Neuronal stem cell (in vitro differentiated cells): ENCODE measurements around the gene LILRB2.
A peak's percentile ranks its signal among the peaks of the same experiment; 100 is the strongest.

Experiments
- DNase-seq: peaks from one replicate; pipeline ENCODE4 v3.0.0-alpha.2; 2013; ENCODE audit warnings: low spot score
- H2AFZ ChIP-seq: one replicate; pipeline ENCODE4 v1.6.1; 2013; ENCODE audit warnings: mild to moderate bottlenecking, low read length, inconsistent platforms
- H2AK5ac ChIP-seq: 2 replicates; pipeline ENCODE4 v1.6.1; 2013; ENCODE audit warnings: low read depth, mild to moderate bottlenecking, inconsistent platforms, low read length, moderate library complexity, mixed read lengths
- H2BK120ac ChIP-seq: 2 replicates; pipeline ENCODE4 v1.6.1; 2013; ENCODE audit warnings: low read depth, mild to moderate bottlenecking, inconsistent platforms, low read length, moderate library complexity, mixed read lengths
- H2BK12ac ChIP-seq: one replicate; pipeline ENCODE4 v1.6.1; 2013; ENCODE audit warnings: low read length, inconsistent platforms
- H2BK15ac ChIP-seq: 2 replicates; pipeline ENCODE4 v1.6.1; 2013; ENCODE audit warnings: mild to moderate bottlenecking, low read length, inconsistent platforms, mixed read lengths
- H2BK5ac ChIP-seq: one replicate; pipeline ENCODE4 v1.6.1; 2013; ENCODE audit warnings: inconsistent platforms, mild to moderate bottlenecking, low read length, moderate library complexity
- H3K14ac ChIP-seq: one replicate; pipeline ENCODE4 v1.6.1; 2013; ENCODE audit warnings: low read length, inconsistent platforms
- H3K18ac ChIP-seq: 2 replicates; pipeline ENCODE4 v1.6.1; 2013; ENCODE audit warnings: low read length, inconsistent platforms
- H3K23ac ChIP-seq: 2 replicates; pipeline ENCODE4 v1.6.1; 2013; ENCODE audit warnings: low read depth, mild to moderate bottlenecking, mixed read lengths, low read length, inconsistent platforms; ENCODE audit not compliant: poor library complexity
- H3K27ac ChIP-seq: replicated peaks from 3 replicates; pipeline ENCODE4 v1.5.1; 2013; ENCODE audit warnings: low read length, inconsistent platforms
- H3K27me3 ChIP-seq, 3 experiments: 2 replicates each; pipeline ENCODE4 v1.6.1; 2013; ENCODE audit warnings: low read length in 3 of 3, mild to moderate bottlenecking in 2 of 3, inconsistent platforms in 1 of 3, low read depth in 1 of 3, mixed read lengths in 1 of 3, moderate library complexity in 1 of 3; ENCODE audit not compliant: control insufficient read depth in 3 of 3, insufficient read depth in 3 of 3
- H3K36me3 ChIP-seq, 2 donors: replicated peaks in 1 of 2; 2 replicates each; pipeline ENCODE4 v1.6.1; 2013; ENCODE audit warnings: low read length in 2 of 2; ENCODE audit not compliant: control insufficient read depth in 2 of 2, insufficient read depth in 2 of 2
- H3K4ac ChIP-seq: 2 replicates; pipeline ENCODE4 v1.6.1; 2013; ENCODE audit warnings: inconsistent platforms, mild to moderate bottlenecking, low read length, moderate library complexity
- H3K4me1 ChIP-seq, 2 donors: 1 replicate in 1 of 2; 2 replicates in 1 of 2; pipeline ENCODE4 v1.6.1; 2013; ENCODE audit warnings: low read length in 2 of 2, low read depth in 1 of 2; ENCODE audit not compliant: control insufficient read depth in 2 of 2, insufficient read depth in 1 of 2
- H3K4me2 ChIP-seq: one replicate; pipeline ENCODE4 v1.6.1; 2013; ENCODE audit warnings: mild to moderate bottlenecking, low read length, inconsistent platforms; ENCODE audit not compliant: insufficient read depth, poor library complexity, severe bottlenecking
- H3K4me3 ChIP-seq, 2 donors: 2 replicates each; pipeline ENCODE4 v1.5.1; 2013; ENCODE audit warnings: low read length in 2 of 2, mild to moderate bottlenecking in 2 of 2, inconsistent platforms in 1 of 2, moderate library complexity in 1 of 2
- H3K79me1 ChIP-seq: one replicate; pipeline ENCODE4 v1.6.1; 2013; ENCODE audit warnings: low read depth, mild to moderate bottlenecking, inconsistent platforms, low read length, moderate library complexity
- H3K9ac ChIP-seq: one replicate; pipeline ENCODE4 v1.6.1; 2013; ENCODE audit warnings: mild to moderate bottlenecking, low read depth, low read length, inconsistent platforms; ENCODE audit not compliant: poor library complexity
- H3K9me3 ChIP-seq, 2 donors: replicated peaks in 1 of 2; 2 replicates each; pipeline versions ENCODE3 to v1.6.1; 2013; ENCODE audit warnings: low read length in 2 of 2, mild to moderate bottlenecking in 2 of 2, inconsistent platforms in 1 of 2, low read depth in 1 of 2, mixed read lengths in 1 of 2, moderate library complexity in 1 of 2; ENCODE audit not compliant: control insufficient read depth in 2 of 2, insufficient read depth in 1 of 2
- H4K8ac ChIP-seq: one replicate; pipeline ENCODE4 v1.6.1; 2013; ENCODE audit warnings: low read depth, mild to moderate bottlenecking, inconsistent platforms, low read length, moderate library complexity
- H4K91ac ChIP-seq: one replicate; pipeline ENCODE4 v1.6.1; 2013; ENCODE audit warnings: low read length, low read depth, mild to moderate bottlenecking, inconsistent platforms; ENCODE audit not compliant: poor library complexity
- WGBS, 2 donors: extraction: QIAGEN DNeasy Blood & Tissue Kit; methylation state at CpG; one replicate each; pipeline ENCODE4 v1.1.7; 2013; ENCODE audit warnings: missing lambda C conversion rate in 2 of 2, mixed read lengths in 1 of 2; ENCODE audit not compliant: insufficient read length in 2 of 2, insufficient replicate concordance in 1 of 2; ENCODE audit errors: extremely low coverage in 2 of 2; 5-methylcytosine and 5-hydroxymethylcytosine counted together

LILRB2 gene

GRCh38 chr19:54254195-54254906, 26.6 kb downstream of the LILRB2 start:
- Histone ChIP-seq H3K14ac (peak overlapping the region; percentile 71), H4K91ac (no peak overlapping the region), H3K9ac (no peak overlapping the region), H3K4me3 (no peak overlapping the region), H3K79me1 (no peaks in the 10 kb centered on the region), H2AFZ (no peak overlapping the region), H3K4me1 (no peaks in the 10 kb centered on the region), H2BK120ac (no peak overlapping the region), H3K27me3 (peaks cover 0 to 44% (median 2%) of the 10 kb centered on the region in 3 experiments), H3K27ac (no peak overlapping the region), H2BK12ac (no peak overlapping the region), H4K8ac (no peak overlapping the region), H3K4me2 (no peak overlapping the region), H2BK5ac (no peak overlapping the region), H3K18ac (peak overlapping the region; percentile 58), H3K23ac (no peak overlapping the region), H3K4ac (no peak overlapping the region), H2AK5ac (no peak overlapping the region), H2BK15ac (no peak overlapping the region), H3K36me3 (no peaks in the 10 kb centered on the region), H3K9me3 (no peaks in the 10 kb centered on the region)
- no CpG with 5 or more reads among the region's 17 CpGs for WGBS, 2 donors
- DNase-seq = no peak

GRCh38 chr19:54253331-54254194, 27.3 kb downstream of the LILRB2 start:
- no peak overlapping the region for H3K9ac ChIP-seq
- H2BK5ac ChIP-seq = peak overlapping the region; percentile 53
- no peak overlapping the region for H4K8ac ChIP-seq
- no peak overlapping the region for H3K4me3 ChIP-seq
- peak overlapping the region; percentile 48 for H3K18ac ChIP-seq
- no peak overlapping the region for H3K4ac ChIP-seq
- no peak overlapping the region for H3K27ac ChIP-seq
- no peaks in the 10 kb centered on the region for H3K79me1 ChIP-seq
- peak overlapping the region; percentile 81 for H2BK15ac ChIP-seq
- H4K91ac ChIP-seq = no peak overlapping the region
- H3K14ac ChIP-seq = no peak overlapping the region
- H3K4me1 ChIP-seq = no peaks in the 10 kb centered on the region
- peak overlapping the region; percentile 83 for H2AK5ac ChIP-seq
- H3K23ac ChIP-seq = no peak overlapping the region
- H2AFZ ChIP-seq = no peak overlapping the region
- peaks cover 0 to 44% (median 2%) of the 10 kb centered on the region in 3 experiments for H3K27me3 ChIP-seq
- WGBS, 2 donors = no CpG with 5 or more reads among the region's 23 CpGs
- no peak overlapping the region for H2BK12ac ChIP-seq
- no peaks in the 10 kb centered on the region for H3K9me3 ChIP-seq
- peak overlapping the region; percentile 54 for H2BK120ac ChIP-seq
- DNase-seq = no peak
- no peaks in the 10 kb centered on the region for H3K36me3 ChIP-seq
- H3K4me2 ChIP-seq = no peak overlapping the region

GRCh38 chr19:54252845-54253244, 28.1 kb downstream of the LILRB2 start:
- no peaks in the 10 kb centered on the region for H3K9me3 ChIP-seq
- H3K27ac ChIP-seq = no peak overlapping the region
- peak overlapping the region; percentile 41 for H2BK12ac ChIP-seq
- H3K23ac ChIP-seq = no peak overlapping the region
- peak overlapping the region; percentile 71 for H2BK15ac ChIP-seq
- H3K4me3 ChIP-seq = no peak overlapping the region
- no peak overlapping the region for H3K4ac ChIP-seq
- H2AK5ac ChIP-seq = no peak overlapping the region
- no peak for DNase-seq
- peak overlapping the region; percentile 89 for H3K14ac ChIP-seq
- WGBS, 2 donors = no CpG with 5 or more reads among the region's 11 CpGs
- H3K18ac ChIP-seq = peak overlapping the region; percentile 64
- no peak overlapping the region for H2AFZ ChIP-seq
- H3K27me3 ChIP-seq = peaks cover 0 to 43% (median 4%) of the 10 kb centered on the region in 3 experiments
- H3K79me1 ChIP-seq = no peaks in the 10 kb centered on the region
- H2BK120ac ChIP-seq = peak overlapping the region; percentile 54
- no peaks in the 10 kb centered on the region for H3K4me1 ChIP-seq
- H4K8ac ChIP-seq = no peak overlapping the region
- H4K91ac ChIP-seq = no peak overlapping the region
- peak overlapping the region; percentile 53 for H2BK5ac ChIP-seq
- no peak overlapping the region for H3K4me2 ChIP-seq
- H3K36me3 ChIP-seq = no peaks in the 10 kb centered on the region
- no peak overlapping the region for H3K9ac ChIP-seq

GRCh38 chr19:54252243-54252642, 28.7 kb downstream of the LILRB2 start:
- Histone ChIP-seq H3K36me3 (no peaks in the 10 kb centered on the region), H3K27ac (no peak overlapping the region)
- no CpG with 5 or more reads among the region's 9 CpGs for WGBS, 2 donors

More at GRCh38 chr19:54252243-54252642, 28.7 kb downstream of the LILRB2 start:
- Histone ChIP-seq H3K79me1 (no peaks in the 10 kb centered on the region), H3K18ac (peak overlapping the region; percentile 48), H2AFZ (no peak overlapping the region), H2BK12ac (no peak overlapping the region), H3K9me3 (no peaks in the 10 kb centered on the region), H3K14ac (no peak overlapping the region), H3K23ac (no peak overlapping the region), H3K4me2 (no peak overlapping the region), H2BK120ac (no peak overlapping the region), H3K4me3 (no peak overlapping the region), H3K4me1 (no peaks in the 10 kb centered on the region), H2BK5ac (no peak overlapping the region), H3K4ac (no peak overlapping the region), H4K8ac (no peak overlapping the region), H3K27me3 (peaks cover 0 to 38% (median 4%) of the 10 kb centered on the region in 3 experiments), H4K91ac (no peak overlapping the region), H2AK5ac (peak overlapping the region; percentile 52), H2BK15ac (no peak overlapping the region), H3K9ac (no peak overlapping the region)
- no peak for DNase-seq
